ENCODE results near the gene TRIM15.
"Not testable (repeated sequence)": the region's sequence is repeated elsewhere in the genome, so short reads cannot be mapped to it uniquely, and the experiment has no call there.

The TRIM15 gene

GRCh38 chr6:30195951-30196350 lies 32.6 kb downstream of the TRIM15 start:
- DNase-seq (ENCODE audit: low read depth in 2 of 2, low spot score in 1 of 2), result no peak

- DNase-seq (ENCODE audit: low read depth in 2 of 2, low spot score in 1 of 2), result no peak
Measured at GRCh38 chr6:30196376-30196775, 33.0 kb downstream of the TRIM15 start.

GRCh38 chr6:30198166-30199084 lies 35.1 kb downstream of the TRIM15 start:
- no peak for DNase-seq (ENCODE audit: low read depth in 2 of 2, low spot score in 1 of 2)

GRCh38 chr6:30200551-30201281 lies 37.4 kb downstream of the TRIM15 start:
- no peak for DNase-seq (ENCODE audit: low read depth in 2 of 2, low spot score in 1 of 2)

- DNase-seq (ENCODE audit: low read depth in 2 of 2, low spot score in 1 of 2), result no peak
Measured at GRCh38 chr6:30202366-30202765, 39.0 kb downstream of the TRIM15 start.

GRCh38 chr6:30204116-30204515 lies 40.8 kb downstream of the TRIM15 start:
- no peak for DNase-seq (ENCODE audit: low read depth in 2 of 2, low spot score in 1 of 2)

GRCh38 chr6:30206152-30206551 lies 42.8 kb downstream of the TRIM15 start:
- DNase-seq (ENCODE audit: low read depth in 2 of 2, low spot score in 1 of 2), result no peak

GRCh38 chr6:30206799-30207618 lies 43.7 kb downstream of the TRIM15 start:
- no peak for DNase-seq (ENCODE audit: low read depth in 2 of 2, low spot score in 1 of 2)

- DNase-seq (ENCODE audit: low read depth in 2 of 2, low spot score in 1 of 2), result no peak
Measured at GRCh38 chr6:30207619-30208295, 44.4 kb downstream of the TRIM15 start.

GRCh38 chr6:30211306-30211705 lies 48.0 kb downstream of the TRIM15 start:
- no peak for DNase-seq (ENCODE audit: low read depth in 2 of 2, low spot score in 1 of 2)

GRCh38 chr6:30211899-30212298 lies 48.6 kb downstream of the TRIM15 start:
- DNase-seq (ENCODE audit: low read depth in 2 of 2, low spot score in 1 of 2), result no peak

- peak; percentile 90 to 93 for DNase-seq (ENCODE audit: low read depth in 2 of 2, low spot score in 1 of 2)
Measured at GRCh38 chr6:30212865-30213666, 49.7 kb downstream of the TRIM15 start, which contains the start of gene TRIM26. TSS of gene TRIM26 (minus strand) at chr6:30213406. CDS start at chr6:30199103, 14,303 bp downstream.

GRCh38 chr6:30213667-30213956 lies 50.3 kb downstream of the TRIM15 start:
- DNase-seq (ENCODE audit: low read depth in 2 of 2, low spot score in 1 of 2), result no peak

- DNase-seq (ENCODE audit: low read depth in 2 of 2, low spot score in 1 of 2), result peak; percentile 53 to 59
Measured at GRCh38 chr6:30213957-30214656, 50.8 kb downstream of the TRIM15 start.

- no peak for DNase-seq (ENCODE audit: low read depth in 2 of 2, low spot score in 1 of 2)
Measured at GRCh38 chr6:30214657-30214982, 51.3 kb downstream of the TRIM15 start.

GRCh38 chr6:30216096-30216495 lies 52.8 kb downstream of the TRIM15 start:
- DNase-seq (ENCODE audit: low read depth in 2 of 2, low spot score in 1 of 2), result no peak

- DNase-seq (ENCODE audit: low read depth in 2 of 2, low spot score in 1 of 2), result peak in 1 of 2 donors; percentile 11
Measured at GRCh38 chr6:30219244-30219643, 55.9 kb downstream of the TRIM15 start.

- not testable (repeated sequence) for DNase-seq (ENCODE audit: low read depth in 2 of 2, low spot score in 1 of 2)
Measured at GRCh38 chr6:30221395-30221794, 58.0 kb downstream of the TRIM15 start.

- DNase-seq (ENCODE audit: low read depth in 2 of 2, low spot score in 1 of 2), result not testable (repeated sequence)
Measured at GRCh38 chr6:30221956-30222355, 58.6 kb downstream of the TRIM15 start.
